HEK293 (cell line): ENCODE results near the gene KLK15.

ENCODE experiments used
- CTCF ChIA-PET: fragments of 350-600 bp; formaldehyde crosslinking; extraction: SDS; loops from one replicate; lab custom pipeline; 2021; ENCODE audit warnings: antibody characterized with exemption; lab: Yijun Ruan, JAX
- POLR2A ChIA-PET: fragments of 300-600 bp; formaldehyde crosslinking; extraction: SDS; loops from one replicate; lab custom pipeline; 2020; ENCODE audit warnings: antibody characterized with exemption, inconsistent platforms; lab: Yijun Ruan, JAX
- H3K27ac ChIP-seq: fragments of 200-500 bp; sonication (Bioruptor generic); 2 replicates; pipeline ENCODE4 v1.5.1; 2014; ENCODE audit warnings: low read depth, low read length, control low read depth, inconsistent platforms; ENCODE audit errors: extremely low read depth
- H3K36me3 ChIP-seq, 2 experiments: fragments of 200-500 bp in 1 of 2; sonication (Bioruptor generic) in 1 of 2; 1 replicate in 1 of 2; 2 replicates in 1 of 2; pipeline ENCODE4 v1.5.1; 2014 to 2017; ENCODE audit warnings: inconsistent platforms in 2 of 2, low read length in 2 of 2; ENCODE audit not compliant: control insufficient read depth in 2 of 2, insufficient read depth in 1 of 2
- H3K4me1 ChIP-seq: fragments of 200-500 bp; sonication (Bioruptor generic); 2 replicates; pipeline ENCODE4 v1.5.1; 2014; ENCODE audit warnings: mild to moderate bottlenecking, low read length, inconsistent platforms; ENCODE audit not compliant: control insufficient read depth, insufficient read depth
- H3K4me3 ChIP-seq: 2 replicates; pipeline ENCODE4 v1.5.1; 2011; ENCODE audit warnings: low read depth, mild to moderate bottlenecking, control low read depth, low read length, moderate library complexity
- H3K9me3 ChIP-seq: fragments of 200-500 bp; sonication (Bioruptor generic); 2 replicates; pipeline ENCODE4 v1.5.1; 2014; ENCODE audit warnings: low read depth, low read length, inconsistent platforms; ENCODE audit not compliant: control insufficient read depth, insufficient read depth
- BCL6B ChIP-seq: fragments of 450-650 bp; formaldehyde crosslinking; IDR thresholded peaks from 2 replicates; pipeline ENCODE4 v1.5.1; 2017; ENCODE audit warnings: missing biosample characterization, missing genetic modification characterization
- CTCF ChIP-seq: fragments of 450-650 bp; formaldehyde crosslinking; IDR thresholded peaks from 2 replicates; pipeline ENCODE4 v1.5.1; 2016; ENCODE audit warnings: missing biosample characterization, missing genetic modification characterization
- GLIS1 ChIP-seq: fragments of 450-650 bp; formaldehyde crosslinking; IDR thresholded peaks from 2 replicates; pipeline ENCODE4 v1.5.1; 2016; ENCODE audit warnings: missing biosample characterization, missing genetic modification characterization
- HOXD13 ChIP-seq: sonication (generic); formaldehyde crosslinking; IDR thresholded peaks from 2 replicates; pipeline ENCODE4 v1.8.0; 2022; ENCODE audit warnings: missing genetic modification reagents, borderline replicate concordance
- KLF9 ChIP-seq: fragments of 450-650 bp; formaldehyde crosslinking; IDR thresholded peaks from 2 replicates; pipeline ENCODE4 v1.5.1; 2016; ENCODE audit warnings: missing biosample characterization, missing genetic modification characterization, low read depth
- MEIS1 ChIP-seq: sonication (generic); formaldehyde crosslinking; IDR thresholded peaks from 2 replicates; pipeline ENCODE4 v1.8.1; 2022; ENCODE audit warnings: missing genetic modification reagents, mild to moderate bottlenecking, borderline replicate concordance
- PRDM10 ChIP-seq: fragments of 450-650 bp; formaldehyde crosslinking; IDR thresholded peaks from 2 replicates; pipeline ENCODE4 v1.5.1; 2016; ENCODE audit warnings: missing biosample characterization, missing genetic modification characterization
- SCRT1 ChIP-seq: fragments of 450-650 bp; formaldehyde crosslinking; IDR thresholded peaks from 2 replicates; pipeline ENCODE4 v1.5.1; 2016; ENCODE audit warnings: missing biosample characterization, missing genetic modification characterization, borderline replicate concordance
- YY2 ChIP-seq: fragments of 450-650 bp; formaldehyde crosslinking; IDR thresholded peaks from 2 replicates; pipeline ENCODE4 v1.5.1; 2016; ENCODE audit warnings: missing biosample characterization, missing genetic modification characterization
- ZBTB1 ChIP-seq: fragments of 450-650 bp; formaldehyde crosslinking; IDR thresholded peaks from 2 replicates; pipeline ENCODE4 v1.5.1; 2016; ENCODE audit warnings: missing biosample characterization, missing genetic modification characterization
- ZBTB10 ChIP-seq: fragments of 450-650 bp; formaldehyde crosslinking; IDR thresholded peaks from 2 replicates; pipeline ENCODE4 v1.5.1; 2016; ENCODE audit warnings: missing biosample characterization, missing genetic modification characterization
- ZNF248 ChIP-seq: fragments of 450-650 bp; formaldehyde crosslinking; IDR thresholded peaks from 2 replicates; pipeline ENCODE4 v1.5.1; 2017; ENCODE audit warnings: missing biosample characterization, missing genetic modification characterization
- ZNF280D ChIP-seq: fragments of 450-650 bp; formaldehyde crosslinking; IDR thresholded peaks from 2 replicates; pipeline ENCODE4 v1.5.1; 2016; ENCODE audit warnings: missing biosample characterization, missing genetic modification characterization
- ZNF473 ChIP-seq: fragments of 450-650 bp; formaldehyde crosslinking; IDR thresholded peaks from 2 replicates; pipeline ENCODE4 v1.5.1; 2017; ENCODE audit warnings: missing biosample characterization, missing genetic modification characterization
- ZNF513 ChIP-seq: fragments of 450-650 bp; IDR thresholded peaks from 2 replicates; pipeline ENCODE4 v1.5.1; 2018; ENCODE audit warnings: missing biosample characterization, missing genetic modification characterization
- ZNF561 ChIP-seq: fragments of 450-650 bp; IDR thresholded peaks from 2 replicates; pipeline ENCODE4 v1.5.1; 2018; ENCODE audit warnings: missing biosample characterization, missing genetic modification characterization, borderline replicate concordance
- ZNF571 ChIP-seq: fragments of 450-650 bp; formaldehyde crosslinking; IDR thresholded peaks from 2 replicates; pipeline ENCODE4 v1.5.0; 2017; ENCODE audit warnings: missing biosample characterization, missing genetic modification characterization
- ZNF707 ChIP-seq: fragments of 450-650 bp; formaldehyde crosslinking; IDR thresholded peaks from 2 replicates; pipeline ENCODE4 v1.5.1; 2016; ENCODE audit warnings: missing biosample characterization, missing genetic modification characterization
- ZNF776 ChIP-seq: fragments of 450-650 bp; formaldehyde crosslinking; IDR thresholded peaks from 2 replicates; pipeline ENCODE4 v1.5.0; 2017; ENCODE audit warnings: missing biosample characterization, missing genetic modification characterization, borderline replicate concordance
- ZNF777 ChIP-seq: fragments of 450-650 bp; formaldehyde crosslinking; IDR thresholded peaks from 2 replicates; pipeline ENCODE4 v1.5.1; 2017; ENCODE audit warnings: missing biosample characterization, missing genetic modification characterization, borderline replicate concordance

The KLK15 gene

GRCh38 chr19:50795664-50796073, 37.7 kb downstream of the KLK15 start (continued):
- TF ChIP-seq ZBTB10 (tag by site-specific recombination) (no peak), PRDM10 (tag by site-specific recombination) (no peak), ZNF473 (tag by site-specific recombination) (no peak), ZNF561 (tag by site-specific recombination) (no peak), ZNF280D (peak; percentile 70; the same call in 1 of the 2 replicates), ZNF707 (tag by site-specific recombination) (no peak), ZNF248 (no peak)

GRCh38 chr19:50794876-50795663, 38.3 kb downstream of the KLK15 start:
- H3K27ac ChIP-seq = no peak overlapping the region
- ChIA-PET CTCF (interaction anchor here (0.6 to 9.4 kb wide), 4 partner anchors 11 to 126 kb away, joined by 3 to 79 read pairs (median 6); no protein-coding TSS in a partner anchor), POLR2A (interaction anchor here (0.8 to 7.9 kb wide), 9 partner anchors 8 to 466 kb away, joined by 3 to 85 read pairs (median 3); partner anchors contain the start of gene KCNC3)
- TF ChIP-seq HOXD13 (CRISPR knock-in tag) (no peak), ZNF776 (tag by site-specific recombination) (no peak), CTCF (tag by site-specific recombination) (peak; percentile 77), GLIS1 (peak; percentile 100), ZNF513 (peak; percentile 14; the same call in 1 of the 2 replicates), MEIS1 (no peak), YY2 (tag by site-specific recombination) (no peak), ZBTB1 (tag by site-specific recombination) (no peak), ZNF473 (tag by site-specific recombination) (no peak), ZNF777 (no peak), SCRT1 (no peak; the same call in 1 of the 2 replicates), ZNF571 (no peak), KLF9 (tag by site-specific recombination) (0 out of 2 replicates have a peak, but pooled peaks have one; percentile 3), BCL6B (no peak)

More at GRCh38 chr19:50794876-50795663, 38.3 kb downstream of the KLK15 start:
- H3K9me3 ChIP-seq = no peaks in the 10 kb centered on the region
- peaks cover 4% of the 10 kb centered on the region; the same call in 1 of the 2 replicates for H3K4me1 ChIP-seq
- no peak overlapping the region for H3K4me3 ChIP-seq
- peaks cover 8 to 50% of the 10 kb centered on the region in 2 experiments; a peak in 2 of 3 replicates for H3K36me3 ChIP-seq
